ENCODE measurements around the gene FGFR4.
A peak's percentile ranks its signal among the peaks of the same experiment; 100 is the strongest.

FGFR4 gene

GRCh38 chr5:177103523-177104253 lies 17.0 kb downstream of the FGFR4 start:
- DNase-seq = no peak

GRCh38 chr5:177105691-177106476 lies 19.2 kb downstream of the FGFR4 start:
- no peak for DNase-seq

DNA sequence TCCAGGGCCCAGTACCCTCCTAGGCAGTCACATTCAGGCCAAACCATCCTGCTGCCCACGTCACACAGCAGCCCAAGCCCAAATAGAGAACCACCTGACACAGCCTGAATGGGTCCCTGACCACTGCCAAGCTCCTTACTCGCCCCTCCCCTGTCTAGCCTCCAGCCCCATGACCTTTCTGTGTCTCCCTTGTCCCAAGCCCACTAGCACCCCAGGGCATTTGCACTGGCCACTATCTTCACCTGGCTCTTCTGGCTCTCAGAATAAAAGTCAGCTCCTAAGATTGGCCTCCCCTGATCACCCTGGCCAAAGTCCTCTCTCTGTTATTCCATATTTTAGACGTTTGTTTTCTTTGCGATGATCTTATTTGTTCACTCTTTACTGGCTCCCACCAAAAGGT lies 20.4 kb downstream of the FGFR4 start:
- no peak for DNase-seq

GRCh38 chr5:177109810-177110209 lies 23.1 kb downstream of the FGFR4 start:
- no peak for DNase-seq

DNA sequence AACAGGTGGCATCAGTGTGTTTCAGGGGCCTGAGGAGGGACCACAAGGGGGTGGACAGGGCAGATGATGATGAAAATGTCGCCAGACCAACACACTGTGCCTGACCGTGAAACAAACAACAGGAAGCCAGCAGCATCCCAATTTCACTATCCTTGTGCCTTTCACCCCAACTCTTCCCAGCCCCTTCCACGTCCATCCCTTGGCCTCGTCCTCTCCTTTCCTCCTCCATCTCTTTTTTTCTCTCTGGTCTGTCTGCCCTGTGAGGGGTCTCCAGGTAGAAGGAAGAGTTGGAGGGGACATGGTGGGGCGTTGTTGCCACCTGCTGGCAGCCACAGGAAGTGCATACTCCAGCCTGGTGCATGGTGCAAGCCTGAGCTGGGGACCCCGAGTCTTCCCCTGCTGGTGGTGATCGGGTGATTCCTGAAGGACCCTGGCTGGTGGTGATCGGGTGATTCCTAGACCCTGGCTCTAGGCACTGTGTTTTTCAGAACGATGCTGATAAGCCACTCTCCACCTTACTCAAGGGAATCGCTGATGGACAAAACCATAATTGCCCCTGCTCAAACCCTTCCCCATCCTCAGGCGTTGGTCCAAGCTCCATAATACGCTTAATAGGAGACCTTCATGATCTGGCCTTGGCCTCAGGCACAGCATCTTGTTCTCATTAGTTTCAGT lies 25.1 kb downstream of the FGFR4 start:
- DNase-seq = peak; percentile 67

- DNase-seq = no peak
Observed at GRCh38 chr5:177112589-177113220, 26.0 kb downstream of the FGFR4 start.

GRCh38 chr5:177113566-177114424 lies 27.1 kb downstream of the FGFR4 start:
- peak; percentile 84 for DNase-seq

DNA sequence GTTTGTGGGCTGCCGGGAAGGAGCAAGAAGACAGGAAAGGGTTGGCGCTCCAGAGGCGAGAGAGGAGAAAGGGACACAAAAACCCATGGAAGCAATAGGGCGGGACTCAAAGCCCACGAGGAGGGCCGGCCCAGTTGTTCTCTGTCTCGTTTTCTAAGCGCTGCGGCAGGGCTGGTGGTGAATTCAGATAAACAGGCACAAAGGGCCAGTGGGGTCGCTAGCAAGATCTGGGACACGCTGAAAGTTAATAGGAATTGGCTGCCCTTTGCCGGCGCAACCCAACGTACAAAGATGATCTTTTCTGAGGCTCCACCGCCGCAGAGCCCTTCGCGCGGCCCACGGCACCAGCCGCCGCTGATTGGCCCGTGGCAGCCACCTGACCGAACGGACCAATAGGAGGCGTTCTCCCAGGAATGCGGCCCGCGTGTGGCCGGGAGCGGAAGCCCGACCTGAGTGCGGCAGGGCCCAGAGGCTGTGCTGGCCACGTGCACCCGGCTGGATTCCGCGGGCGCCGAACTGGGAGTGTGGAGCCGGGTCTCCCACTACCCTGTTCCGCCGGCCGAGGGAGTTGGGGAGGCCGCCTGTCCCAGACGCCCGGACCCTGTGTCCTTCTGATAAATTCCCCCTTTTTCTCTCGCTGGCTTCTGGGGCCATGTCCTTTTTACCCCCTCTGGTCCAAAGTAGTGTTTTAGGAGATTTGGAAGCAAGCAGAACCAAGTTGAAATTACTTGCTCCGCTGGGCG lies 30.1 kb downstream of the FGFR4 start:
- peak; percentile 89 for DNase-seq

- DNase-seq = no peak
Observed at GRCh38 chr5:177117441-177118045, 30.8 kb downstream of the FGFR4 start.

- no peak for DNase-seq
Observed at GRCh38 chr5:177122566-177122965, 35.9 kb downstream of the FGFR4 start.

DNA sequence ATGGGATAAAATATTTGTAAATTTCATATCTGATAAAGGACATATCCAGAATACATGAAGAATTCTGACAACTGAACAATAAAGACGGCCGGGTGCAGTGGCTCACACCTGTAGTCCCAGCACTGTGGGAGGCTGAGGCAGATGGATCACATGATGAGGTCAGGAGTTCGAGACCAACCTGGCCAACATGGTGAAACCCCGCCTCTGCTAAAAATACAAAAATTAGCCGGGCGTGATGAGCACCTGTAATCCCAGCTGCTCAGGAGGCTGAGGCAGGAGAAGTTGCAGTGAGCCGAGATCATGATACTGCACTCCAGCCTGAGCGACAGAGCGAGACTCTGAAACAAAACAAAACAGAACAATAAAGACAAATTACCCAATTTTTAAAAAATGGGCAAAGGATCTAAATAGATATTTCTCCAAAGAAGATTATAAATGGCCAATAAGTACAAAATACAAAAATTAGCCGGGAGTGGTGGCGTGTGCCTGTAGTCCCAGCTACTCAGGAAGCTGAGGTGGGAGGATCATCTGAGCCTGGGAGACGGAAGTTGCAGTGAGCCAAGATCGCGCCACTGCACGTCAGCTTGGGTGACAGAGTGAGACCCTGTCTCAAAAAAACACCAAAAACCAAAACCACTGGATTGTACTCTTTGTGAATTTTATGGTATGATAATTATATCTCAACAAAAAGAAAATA lies 37.2 kb downstream of the FGFR4 start:
- no peak for DNase-seq

DNA sequence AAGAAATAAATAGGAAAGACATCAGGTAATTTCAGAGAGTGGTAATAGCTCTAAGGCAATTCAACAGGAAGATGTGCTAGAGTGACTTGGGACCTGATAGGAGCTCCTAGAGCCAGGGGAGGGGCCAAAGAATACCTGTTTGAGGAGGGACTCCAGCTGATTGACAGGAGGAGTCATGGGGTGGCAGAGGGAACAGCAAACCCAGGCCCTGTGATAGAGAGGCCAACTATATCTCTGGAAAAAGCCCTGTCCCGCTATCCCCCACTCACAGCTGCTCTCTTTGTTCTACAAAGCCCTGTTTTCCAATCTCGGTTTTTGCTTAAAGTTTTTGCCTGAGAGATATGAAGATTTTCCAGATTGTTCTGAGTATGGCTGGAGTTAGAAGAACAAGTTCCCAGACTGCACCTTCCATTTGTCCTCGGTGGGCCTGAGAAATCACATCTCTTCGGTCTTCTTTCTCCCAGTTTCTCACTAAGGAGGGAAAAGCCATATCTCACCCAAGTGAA lies 37.8 kb downstream of the FGFR4 start:
- no peak for DNase-seq

DNA sequence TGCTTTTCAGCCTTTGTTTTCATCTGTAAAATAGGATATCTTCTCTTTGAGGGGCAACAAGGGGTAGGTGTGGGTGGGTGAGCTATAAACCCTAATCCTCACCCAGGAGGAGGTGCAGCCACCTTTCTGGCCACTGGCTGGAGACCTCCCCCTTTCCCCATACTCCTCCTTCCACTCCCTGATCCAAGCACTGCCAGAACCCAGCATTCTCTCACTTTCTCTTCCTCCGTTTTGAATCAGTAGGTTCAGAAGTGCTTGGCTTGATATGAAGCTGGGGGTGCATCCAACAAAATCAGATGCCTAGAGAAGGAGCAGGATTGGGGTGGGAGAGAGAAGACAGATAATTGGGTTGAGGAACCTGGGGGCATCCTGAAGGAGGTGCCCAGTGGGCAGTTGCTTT lies 40.1 kb downstream of the FGFR4 start:
- DNase-seq = no peak

DNA sequence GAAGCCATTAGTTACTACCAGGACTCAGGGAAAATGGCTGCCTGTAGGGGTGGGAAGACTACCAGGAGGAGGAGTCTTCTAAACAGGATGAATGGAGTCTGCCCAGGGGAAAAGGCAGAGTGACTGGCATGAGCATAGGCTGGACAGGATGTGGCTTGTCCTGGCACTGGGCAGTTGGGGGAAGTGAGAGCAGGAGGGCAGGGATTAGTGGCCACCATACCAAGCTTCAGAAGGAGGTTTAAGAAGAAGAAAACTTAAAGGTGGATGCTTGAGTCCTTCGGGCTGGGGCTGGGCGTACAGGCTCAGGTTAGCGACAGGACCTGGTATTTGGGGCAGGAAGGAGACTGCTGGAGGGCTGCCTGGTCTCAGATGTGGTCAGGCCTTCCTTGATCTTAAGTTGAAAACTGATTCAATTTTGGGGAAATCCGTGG lies 41.9 kb downstream of the FGFR4 start:
- DNase-seq = peak; percentile 40

- no peak for DNase-seq
Observed at GRCh38 chr5:177130211-177131018, 43.7 kb downstream of the FGFR4 start.

DNA sequence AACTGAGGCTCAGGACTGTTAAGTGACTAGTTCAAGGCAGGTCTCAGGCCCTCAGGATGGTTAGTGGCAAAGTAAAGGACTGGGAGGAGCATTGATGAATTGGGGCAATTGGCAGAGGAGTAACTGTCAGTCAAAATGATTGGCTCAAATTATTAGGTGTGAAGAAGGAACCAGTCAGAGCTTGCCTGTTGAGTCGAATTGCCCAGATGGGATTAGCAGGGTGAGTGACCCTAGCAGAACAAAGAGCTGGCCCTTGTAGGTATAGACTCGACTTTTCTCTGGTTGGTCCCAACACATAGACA lies 44.3 kb downstream of the FGFR4 start:
- DNase-seq = no peak

DNA sequence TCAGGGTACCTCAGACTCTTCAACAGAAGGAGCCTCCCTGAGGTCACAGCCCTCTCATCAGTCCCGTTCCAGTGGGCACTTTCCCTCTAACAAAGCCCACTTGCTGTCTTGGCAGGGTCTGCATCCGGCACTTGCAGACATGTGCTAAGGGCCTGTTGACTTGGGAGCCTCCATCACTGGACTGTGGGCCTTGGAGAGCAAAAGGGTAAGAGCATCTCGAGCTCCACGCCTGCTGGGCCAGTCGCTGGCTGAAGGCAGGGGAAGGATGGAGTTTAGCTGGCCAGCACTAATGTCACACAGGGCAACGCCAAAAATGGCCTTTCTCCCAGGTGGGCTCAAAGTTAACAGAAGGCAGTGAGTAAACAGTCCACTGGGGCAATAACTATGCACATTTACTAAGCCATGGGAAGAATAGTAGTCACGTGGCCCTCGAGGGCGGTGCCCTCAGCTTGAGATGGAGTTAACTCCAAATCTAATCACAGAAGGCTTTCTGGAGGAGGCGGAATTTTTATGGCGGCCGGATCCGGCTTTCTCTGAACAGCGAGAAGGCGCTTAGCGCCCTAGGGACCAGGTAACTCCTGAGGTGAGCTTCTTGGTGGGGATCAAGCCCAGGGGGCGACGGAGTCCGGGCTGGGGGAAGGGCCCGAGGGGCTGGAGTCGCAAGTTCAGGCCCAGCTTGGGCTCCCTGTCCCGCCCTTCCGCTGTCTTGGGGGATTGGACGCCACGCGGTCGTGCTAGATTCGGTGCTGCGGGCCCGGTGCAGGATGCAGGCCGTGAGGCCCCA lies 44.8 kb downstream of the FGFR4 start:
- no peak for DNase-seq

Measured in CD4-positive, alpha-beta T cell treated with Interleukin-10 for 1 hour (primary cell).